GM12878 (cell line): ENCODE results near the gene ABHD11. TPM values are rescaled to one million over a fixed set of nuclear protein-coding genes. Genes with fewer than 3 reads are reported as not detected.
A peak's percentile ranks its signal among the peaks of the same experiment; 100 is the strongest.

Experiments
- ATAC-seq: fragments of 200-7000 bp; cut with Tn5 transposase; 3 replicates; pipeline ENCODE4 v1.9.1; 2020; ENCODE audit warnings: mild to moderate bottlenecking, moderate library complexity
- BruUV-seq: library from RNA; stranded (reverse); fragments of 400-500 nt; replicated peaks from 2 replicates; lab custom pipeline; 2021; lab: Mats Ljungman, UMichigan
- CTCF ChIA-PET: fragments of 300-600 bp; sonication (Branson Sonifier 250); formaldehyde crosslinking; extraction: SDS; loops from one replicate; lab custom pipeline; 2021; ENCODE audit warnings: inconsistent platforms; lab: Yijun Ruan, JAX
- POLR2A ChIA-PET: fragments of 350-600 bp; formaldehyde crosslinking; extraction: SDS; loops from one replicate; lab custom pipeline; 2021; ENCODE audit warnings: inconsistent platforms; lab: Charles Lee
- RAD21 ChIA-PET: fragments of 300-600 bp; sonication (Branson Sonifier 250); formaldehyde crosslinking; loops from one replicate; lab custom pipeline; 2023; ENCODE audit warnings: antibody characterized with exemption; ENCODE audit not compliant: unreplicated experiment; lab: Charles Lee
- SMC1A ChIA-PET: fragments of 300-600 bp; sonication (Branson Sonifier 250); formaldehyde crosslinking; loops from one replicate; lab custom pipeline; 2023; ENCODE audit not compliant: unreplicated experiment, uncharacterized antibody; lab: Charles Lee
- DNase-seq: peaks from one replicate; pipeline ENCODE4 v3.0.0-alpha.2; 2011; ENCODE audit warnings: low read depth, low spot score
- FAIRE-seq: peaks from 3 replicates; lab custom pipeline; 2011; peaks lifted over from hg19 to GRCh38; lab: Jason Lieb, UNC
- H2AFZ ChIP-seq: 2 replicates; pipeline ENCODE4 v1.6.0; 2011; ENCODE audit warnings: low read depth, low read length, control low read depth; ENCODE audit not compliant: control insufficient read depth
- H3K27ac ChIP-seq: 2 replicates; pipeline ENCODE4 v1.5.1; 2011; ENCODE audit warnings: control low read depth; ENCODE audit not compliant: control insufficient read depth, insufficient read depth
- H3K27me3 ChIP-seq, 2 experiments: replicated peaks in 1 of 2; 2 replicates each; pipeline versions ENCODE4 v1.6.0 to v1.6.1; 2011; ENCODE audit warnings: low read length in 1 of 2; ENCODE audit not compliant: control insufficient read depth in 2 of 2, insufficient read depth in 2 of 2
- H3K36me3 ChIP-seq, 2 experiments: 2 replicates each; pipeline ENCODE4 v1.5.1; 2011; ENCODE audit warnings: low read length in 1 of 2; ENCODE audit not compliant: control insufficient read depth in 2 of 2, insufficient read depth in 2 of 2
- H3K4me1 ChIP-seq: 2 replicates; pipeline ENCODE4 v1.6.1; 2011; ENCODE audit warnings: mild to moderate bottlenecking, low read length, moderate library complexity, mixed read lengths; ENCODE audit not compliant: control insufficient read depth, insufficient read depth
- H3K4me2 ChIP-seq: 2 replicates; pipeline ENCODE4 v1.6.0; 2011; ENCODE audit warnings: control low read depth; ENCODE audit not compliant: control insufficient read depth, insufficient read depth
- H3K4me3 ChIP-seq: fragments of 200-600 bp; sonication (generic); 2 replicates; pipeline ENCODE4 v1.5.1; 2016
- H3K79me2 ChIP-seq: 2 replicates; pipeline ENCODE4 v1.6.0; 2011; ENCODE audit warnings: low read length; ENCODE audit not compliant: control insufficient read depth, insufficient read depth
- H3K9ac ChIP-seq: 2 replicates; pipeline ENCODE4 v1.8.0; 2011; ENCODE audit warnings: low read length, control low read depth, mixed read lengths; ENCODE audit not compliant: control insufficient read depth, insufficient read depth
- H3K9me3 ChIP-seq: replicated peaks from 3 replicates; pipeline ENCODE4 v1.5.1; 2011; ENCODE audit warnings: mild to moderate bottlenecking, low read length; ENCODE audit not compliant: control insufficient read depth, insufficient read depth
- H4K20me1 ChIP-seq: 2 replicates; pipeline ENCODE4 v1.6.0; 2011; ENCODE audit not compliant: control insufficient read depth, insufficient read depth
- BMI1 ChIP-seq: fragments of 450-650 bp; IDR thresholded peaks from 2 replicates; pipeline ENCODE4 v1.6.1; 2016; ENCODE audit warnings: mild to moderate bottlenecking, moderate library complexity, borderline replicate concordance
- EGR1 ChIP-seq, 2 experiments: IDR thresholded peaks; 1 replicate in 1 of 2; 2 replicates in 1 of 2; pipeline ENCODE4 v1.6.1; 2011 to 2012; ENCODE audit warnings: low read depth in 2 of 2, low read length in 2 of 2, borderline replicate concordance in 1 of 2, mild to moderate bottlenecking in 1 of 2, moderate library complexity in 1 of 2
- EP300 ChIP-seq, 2 experiments: fragments of 150-350 bp in 1 of 2; IDR thresholded peaks; 2 replicates each; pipeline ENCODE4 v1.6.1; 2011 to 2012; ENCODE audit warnings: low read depth in 2 of 2, low read length in 2 of 2, borderline replicate concordance in 1 of 2, improper control_type of control experiment in 1 of 2, inconsistent platforms in 1 of 2; ENCODE audit not compliant: control insufficient read depth in 1 of 2
- HDAC2 ChIP-seq: fragments of 200-600 bp; sonication (generic); IDR thresholded peaks from 2 replicates; pipeline ENCODE4 v1.6.1; 2017
- MTA3 ChIP-seq: IDR thresholded peaks from 2 replicates; pipeline ENCODE4 v1.6.1; 2012; ENCODE audit warnings: low read length, inconsistent platforms, borderline replicate concordance
- NR2C2 ChIP-seq: IDR thresholded peaks from 2 replicates; pipeline ENCODE4 v1.6.1; 2011; ENCODE audit warnings: borderline replicate concordance, low read depth; ENCODE audit not compliant: control insufficient read depth, insufficient read length
- PAX8 ChIP-seq: fragments of 450-650 bp; IDR thresholded peaks from 2 replicates; pipeline ENCODE4 v1.6.1; 2017; ENCODE audit warnings: mild to moderate bottlenecking, moderate library complexity
- POLR2A ChIP-seq: IDR thresholded peaks from 2 replicates; pipeline ENCODE4 v1.6.1; 2011; ENCODE audit warnings: low read depth, mild to moderate bottlenecking, low read length
- RFX5 ChIP-seq: IDR thresholded peaks from 2 replicates; pipeline ENCODE4 v1.6.1; 2011; ENCODE audit warnings: low read depth, low read length, improper control_type of control experiment
- SRF ChIP-seq, 2 experiments: IDR thresholded peaks; 2 replicates each; pipeline ENCODE4 v1.6.1; 2011; ENCODE audit warnings: low read depth in 2 of 2, low read length in 2 of 2, mild to moderate bottlenecking in 1 of 2, moderate library complexity in 1 of 2
- TBL1XR1 ChIP-seq: IDR thresholded peaks from 2 replicates; pipeline ENCODE4 v1.6.1; 2012; ENCODE audit warnings: low read depth, low read length, improper control_type of control experiment
- ZNF24 ChIP-seq: fragments of 450-650 bp; IDR thresholded peaks from 2 replicates; pipeline ENCODE4 v1.6.1; 2017; ENCODE audit warnings: antibody characterized with exemption, mild to moderate bottlenecking
- WGBS: methylation state at CpG from one replicate; pipeline ENCODE4 v1.1.6; 2016; ENCODE audit warnings: low lambda C conversion rate; ENCODE audit not compliant: insufficient replicate concordance, insufficient coverage; ENCODE audit errors: missing lambda C conversion rate; 5-methylcytosine and 5-hydroxymethylcytosine counted together
- in situ Hi-C: fragments of 300-500 bp; cut with MboI; formaldehyde crosslinking; loops from 9 replicates; pipeline ENCODE4 v1.14.3; 2018; ENCODE audit warnings: mixed read lengths
- intact Hi-C: fragments of 100-400 bp; cut with micrococcal nuclease; formaldehyde crosslinking; loops from one replicate; pipeline ENCODE4 v1.14.2; 2022; ENCODE audit not compliant: unreplicated experiment
- polyA plus RNA-seq, 11 experiments: library from polyadenylated mRNA; depleted of rRNA in 4 of 11; unstranded in 6 of 11; stranded (reverse) in 5 of 11; fragments of >200 nt; fragmentation: Nextera tagmentation in 4 of 11; fragmentation: Illumina TruSeq in 1 of 11; extraction: Ambion mirVana in 4 of 11; extraction: Trizol in 1 of 11; gene quantifications; 1 replicate in 1 of 11; 2 replicates in 10 of 11; pipeline versions ENCODE4 v1.2.1 to v1.2.3, GENCODE V29; 2011 to 2016; ENCODE audit warnings: inconsistent platforms in 2 of 11, missing spikeins in 2 of 11, low read depth in 1 of 11
- total RNA-seq, 4 experiments: library from RNA; depleted of rRNA in 3 of 4; stranded (reverse); fragments of >200 nt in 3 of 4; fragmentation: Illumina TruSeq in 1 of 4; extraction: Trizol in 1 of 4; gene quantifications; 2 replicates each; pipeline versions ENCODE4 v1.2.1 to v1.2.3, GENCODE V29; 2013 to 2021
- TF ChIP-seq, protein P1 (sequence below): fragments of 450-650 bp; IDR thresholded peaks from 2 replicates; pipeline ENCODE4 v1.6.1; 2018; ENCODE audit warnings: borderline replicate concordance, mild to moderate bottlenecking; ENCODE audit not compliant: partially characterized antibody
- TF ChIP-seq, protein P2 (sequence below): fragments of 450-650 bp; formaldehyde crosslinking; IDR thresholded peaks from 2 replicates; pipeline ENCODE4 v1.5.0; 2022; ENCODE audit warnings: mild to moderate bottlenecking, missing genetic modification characterization
- TF ChIP-seq, protein P3 (sequence below): IDR thresholded peaks from 2 replicates; pipeline ENCODE4 v1.6.1; 2011; ENCODE audit warnings: low read depth, mild to moderate bottlenecking, low read length, moderate library complexity, borderline replicate concordance; ENCODE audit errors: extremely low read depth

Gene ABHD11
- total and polyA plus RNA-seq, 10 of the 15 experiments (the other 5 are each of a cell fraction or from before 2014, with no cell fraction given) = 2.8 to 24.8 (median 10.1) TPM

DNA sequence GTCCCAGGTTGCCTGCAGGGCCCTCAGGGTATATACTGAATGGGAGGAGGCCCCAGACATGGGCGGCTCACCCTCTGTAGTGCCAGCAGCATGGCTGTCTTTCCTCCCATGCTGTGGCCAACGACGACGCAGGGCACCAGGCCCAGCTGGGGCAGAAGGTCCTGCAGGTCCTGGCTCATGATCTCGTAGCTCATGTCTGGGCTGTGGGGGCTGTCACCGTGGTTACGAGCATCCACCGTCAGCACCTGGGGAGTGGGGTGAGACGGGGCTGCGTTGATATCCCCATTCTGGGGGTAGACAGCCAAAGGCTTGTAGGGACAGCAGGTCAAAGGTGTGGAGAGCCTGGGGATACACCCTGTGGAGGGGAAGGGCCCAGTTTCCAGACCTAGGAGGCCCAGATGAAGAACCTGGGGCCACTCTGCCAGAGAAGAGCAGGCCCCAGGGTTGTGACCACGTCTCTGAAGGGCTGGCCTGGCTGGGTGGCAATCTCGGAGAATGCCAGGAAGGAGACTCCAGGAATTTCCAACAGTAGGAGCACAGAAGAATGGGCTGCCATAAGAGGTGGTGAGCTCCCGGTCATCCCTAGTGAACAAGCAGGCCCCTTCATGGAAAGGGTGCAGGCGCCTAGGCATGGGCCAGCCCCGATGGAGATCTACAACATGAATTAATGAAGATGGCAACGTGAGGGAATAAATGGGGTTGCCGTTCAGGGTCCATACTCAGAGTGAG lies 947 bp downstream of the ABHD11 start:
- ChIA-PET CTCF (interaction anchor here (0.7 to 3.6 kb wide), 5 partner anchors 9 to 131 kb away, joined by 3 to 16 read pairs (median 3); no protein-coding TSS in a partner anchor), POLR2A (interaction anchor here (0.8 to 1.2 kb wide), 2 partner anchors 133 to 219 kb away, joined by 3 read pairs; no protein-coding TSS in a partner anchor), RAD21 (interaction anchor here (0.7 to 1.6 kb wide), 4 partner anchors 105 to 233 kb away, joined by 4 to 7 read pairs (median 4); partner anchors contain the start of gene METTL27), SMC1A (interaction anchor here (1.1 to 2.1 kb wide), 3 partner anchors 108 to 131 kb away, joined by 3 to 6 read pairs (median 5); no protein-coding TSS in a partner anchor)
- peak overlapping the region; percentile 92; the same call in 1 of the 2 replicates for H3K4me3 ChIP-seq
- BruUV-seq = no TSS peak
- H3K79me2 ChIP-seq = no peaks in the 10 kb centered on the region; the same call in 1 of the 2 replicates
- no peaks in the 10 kb centered on the region for H4K20me1 ChIP-seq
- FAIRE-seq (no peak), DNase-seq (no peak), ATAC-seq (no peak)
- H3K27me3 ChIP-seq = no peaks in the 10 kb centered on the region
- 69% methylated on average over 17 of the region's 17 CpGs for WGBS
- in situ Hi-C loops = no loop called here
- peak overlapping the region; percentile 56 for H3K4me2 ChIP-seq
- intact Hi-C loops = loop anchor here (10.0 kb wide), 1 partner anchor 213 kb away; the partner anchor contains the start of gene BAZ1B
- H3K36me3 ChIP-seq = peaks cover 0 to 8% of the 10 kb centered on the region in 2 experiments; a peak in 3 of 4 replicates
- peak overlapping the region; percentile 85; the same call in 1 of the 2 replicates for H3K9ac ChIP-seq
- TF ChIP-seq, protein P1, sequence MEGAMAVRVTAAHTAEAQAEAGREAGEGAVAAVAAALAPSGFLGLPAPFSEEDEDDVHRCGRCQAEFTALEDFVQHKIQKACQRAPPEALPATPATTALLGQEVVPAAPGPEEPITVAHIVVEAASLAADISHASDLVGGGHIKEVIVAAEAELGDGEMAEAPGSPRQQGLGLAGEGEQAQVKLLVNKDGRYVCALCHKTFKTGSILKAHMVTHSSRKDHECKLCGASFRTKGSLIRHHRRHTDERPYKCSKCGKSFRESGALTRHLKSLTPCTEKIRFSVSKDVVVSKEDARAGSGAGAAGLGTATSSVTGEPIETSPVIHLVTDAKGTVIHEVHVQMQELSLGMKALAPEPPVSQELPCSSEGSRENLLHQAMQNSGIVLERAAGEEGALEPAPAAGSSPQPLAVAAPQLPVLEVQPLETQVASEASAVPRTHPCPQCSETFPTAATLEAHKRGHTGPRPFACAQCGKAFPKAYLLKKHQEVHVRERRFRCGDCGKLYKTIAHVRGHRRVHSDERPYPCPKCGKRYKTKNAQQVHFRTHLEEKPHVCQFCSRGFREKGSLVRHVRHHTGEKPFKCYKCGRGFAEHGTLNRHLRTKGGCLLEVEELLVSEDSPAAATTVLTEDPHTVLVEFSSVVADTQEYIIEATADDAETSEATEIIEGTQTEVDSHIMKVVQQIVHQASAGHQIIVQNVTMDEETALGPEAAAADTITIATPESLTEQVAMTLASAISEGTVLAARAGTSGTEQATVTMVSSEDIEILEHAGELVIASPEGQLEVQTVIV = no peak
- TF ChIP-seq PAX8 = no peak
- no peak for TF ChIP-seq POLR2A
- no peak for TF ChIP-seq HDAC2
- TF ChIP-seq TBL1XR1 = no peak
- no peak for TF ChIP-seq ZNF24
- TF ChIP-seq SRF (IDR thresholded peaks at IDR 0.05; ENCODE audit: low read depth in 2 of 2, low read length in 2 of 2) = no peak
- no peak for TF ChIP-seq MTA3
- TF ChIP-seq RFX5 = no peak
- TF ChIP-seq EGR1 (IDR thresholded peaks at IDR 0.05; ENCODE audit: borderline replicate concordance in 1 of 2, low read depth in 2 of 2, low read length in 2 of 2) = no peak
- TF ChIP-seq, protein P2, sequence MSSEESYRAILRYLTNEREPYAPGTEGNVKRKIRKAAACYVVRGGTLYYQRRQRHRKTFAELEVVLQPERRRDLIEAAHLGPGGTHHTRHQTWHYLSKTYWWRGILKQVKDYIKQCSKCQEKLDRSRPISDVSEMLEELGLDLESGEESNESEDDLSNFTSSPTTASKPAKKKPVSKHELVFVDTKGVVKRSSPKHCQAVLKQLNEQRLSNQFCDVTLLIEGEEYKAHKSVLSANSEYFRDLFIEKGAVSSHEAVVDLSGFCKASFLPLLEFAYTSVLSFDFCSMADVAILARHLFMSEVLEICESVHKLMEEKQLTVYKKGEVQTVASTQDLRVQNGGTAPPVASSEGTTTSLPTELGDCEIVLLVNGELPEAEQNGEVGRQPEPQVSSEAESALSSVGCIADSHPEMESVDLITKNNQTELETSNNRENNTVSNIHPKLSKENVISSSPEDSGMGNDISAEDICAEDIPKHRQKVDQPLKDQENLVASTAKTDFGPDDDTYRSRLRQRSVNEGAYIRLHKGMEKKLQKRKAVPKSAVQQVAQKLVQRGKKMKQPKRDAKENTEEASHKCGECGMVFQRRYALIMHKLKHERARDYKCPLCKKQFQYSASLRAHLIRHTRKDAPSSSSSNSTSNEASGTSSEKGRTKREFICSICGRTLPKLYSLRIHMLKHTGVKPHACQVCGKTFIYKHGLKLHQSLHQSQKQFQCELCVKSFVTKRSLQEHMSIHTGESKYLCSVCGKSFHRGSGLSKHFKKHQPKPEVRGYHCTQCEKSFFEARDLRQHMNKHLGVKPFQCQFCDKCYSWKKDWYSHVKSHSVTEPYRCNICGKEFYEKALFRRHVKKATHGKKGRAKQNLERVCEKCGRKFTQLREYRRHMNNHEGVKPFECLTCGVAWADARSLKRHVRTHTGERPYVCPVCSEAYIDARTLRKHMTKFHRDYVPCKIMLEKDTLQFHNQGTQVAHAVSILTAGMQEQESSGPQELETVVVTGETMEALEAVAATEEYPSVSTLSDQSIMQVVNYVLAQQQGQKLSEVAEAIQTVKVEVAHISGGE = no peak
- TF ChIP-seq NR2C2 = no peak
- TF ChIP-seq, protein P3, sequence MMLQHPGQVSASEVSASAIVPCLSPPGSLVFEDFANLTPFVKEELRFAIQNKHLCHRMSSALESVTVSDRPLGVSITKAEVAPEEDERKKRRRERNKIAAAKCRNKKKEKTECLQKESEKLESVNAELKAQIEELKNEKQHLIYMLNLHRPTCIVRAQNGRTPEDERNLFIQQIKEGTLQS = no peak
- TF ChIP-seq BMI1 = no peak
- TF ChIP-seq EP300 (IDR thresholded peaks at IDR 0.05; ENCODE audit: borderline replicate concordance in 1 of 2, control insufficient read depth in 1 of 2, low read depth in 2 of 2, low read length in 2 of 2) = no peak
- H3K9me3 ChIP-seq = no peaks in the 10 kb centered on the region
- no peak overlapping the region for H2AFZ ChIP-seq
- H3K27ac ChIP-seq = no peak overlapping the region
- no peaks in the 10 kb centered on the region; the same call in 1 of the 2 replicates for H3K4me1 ChIP-seq
